Loucy (cell line): ENCODE measurements around the gene ARID1B.

Source experiments
- CTCF ChIP-seq: fragments of 200-600 bp; sonication (generic); conservative IDR thresholded peaks from 2 replicates; pipeline ENCODE4 v1.5.1; 2014; ENCODE audit warnings: mild to moderate bottlenecking, antibody characterized with exemption, low read length
- EZH2phosphoT487 ChIP-seq: fragments of 200-600 bp; IDR thresholded peaks from 2 replicates; pipeline ENCODE4 v1.6.1; 2018; ENCODE audit warnings: antibody characterized with exemption, mild to moderate bottlenecking, moderate library complexity, borderline replicate concordance

GRCh38 chr6:157126183-157127098 is 349.3 kb downstream of the ARID1B start:
- TF ChIP-seq CTCF (no peak), EZH2phosphoT487 (no peak)
